NT2/D1 (cell line): ENCODE results near the gene PAK1.
A peak's percentile ranks its signal among the peaks of the same experiment; 100 is the strongest.

ENCODE experiments used
- DNase-seq: peaks from one replicate; pipeline ENCODE4 v3.0.0-alpha.2; 2011; ENCODE audit warnings: low read depth, low spot score
- H3K27me3 ChIP-seq: 2 replicates; pipeline ENCODE4 v1.6.0; 2011; ENCODE audit warnings: mild to moderate bottlenecking; ENCODE audit not compliant: insufficient read length, insufficient read depth
- H3K36me3 ChIP-seq: 2 replicates; pipeline ENCODE4 v1.6.1; 2011; ENCODE audit warnings: mild to moderate bottlenecking, low read length, mixed read lengths; ENCODE audit not compliant: insufficient read depth, insufficient read length
- H3K4me1 ChIP-seq: 2 replicates; pipeline ENCODE4 v1.5.1; 2011; ENCODE audit not compliant: insufficient read depth, insufficient read length
- H3K4me3 ChIP-seq: 2 replicates; pipeline ENCODE4 v1.5.1; 2011; ENCODE audit warnings: low read depth; ENCODE audit not compliant: insufficient read length
- H3K9ac ChIP-seq: 2 replicates; pipeline ENCODE4 v1.6.0; 2011; ENCODE audit warnings: low read depth; ENCODE audit not compliant: insufficient read length
- H3K9me3 ChIP-seq: 2 replicates; pipeline ENCODE4 v1.5.1; 2011; ENCODE audit warnings: mild to moderate bottlenecking, low read length; ENCODE audit not compliant: insufficient read depth
- SUZ12 ChIP-seq: IDR thresholded peaks from 2 replicates; pipeline ENCODE4 v1.6.1; 2011; ENCODE audit not compliant: insufficient read length, insufficient read depth; ENCODE audit errors: extremely low read depth
- YY1 ChIP-seq: IDR thresholded peaks from 2 replicates; pipeline ENCODE4 v1.6.1; 2011; ENCODE audit not compliant: insufficient read length, insufficient read depth
- ZNF274 ChIP-seq: IDR thresholded peaks from 2 replicates; pipeline ENCODE4 v1.6.1; 2011; ENCODE audit warnings: mild to moderate bottlenecking, low read depth, low read length

PAK1 gene

GRCh38 chr11:77449060-77449521, 24.8 kb downstream of the PAK1 start:
- TF ChIP-seq ZNF274 (no peak), YY1 (no peak), SUZ12 (no peak)
- Histone ChIP-seq H3K4me1 (no peaks in the 10 kb centered on the region), H3K36me3 (peaks cover 9% of the 10 kb centered on the region), H3K4me3 (no peak overlapping the region), H3K9me3 (no peaks in the 10 kb centered on the region), H3K9ac (no peak overlapping the region), H3K27me3 (no peaks in the 10 kb centered on the region)
- peak; percentile 71 for DNase-seq

- no peak for TF ChIP-seq SUZ12
- TF ChIP-seq YY1: no peak
- no peak for TF ChIP-seq ZNF274
- no peaks in the 10 kb centered on the region for H3K4me1 ChIP-seq
- H3K4me3 ChIP-seq: no peak overlapping the region
- H3K9ac ChIP-seq: no peak overlapping the region
- H3K36me3 ChIP-seq: peaks cover 4% of the 10 kb centered on the region
- H3K9me3 ChIP-seq: no peaks in the 10 kb centered on the region
- H3K27me3 ChIP-seq: no peaks in the 10 kb centered on the region
- DNase-seq: no peak
Observed at GRCh38 chr11:77448269-77448668, 25.6 kb downstream of the PAK1 start.

GRCh38 chr11:77446911-77447629, 26.8 kb downstream of the PAK1 start:
- Histone ChIP-seq H3K36me3 (peaks cover 2% of the 10 kb centered on the region), H3K9ac (no peak overlapping the region), H3K4me3 (no peak overlapping the region), H3K27me3 (no peaks in the 10 kb centered on the region), H3K4me1 (no peaks in the 10 kb centered on the region), H3K9me3 (no peaks in the 10 kb centered on the region)
- no peak for DNase-seq
- TF ChIP-seq SUZ12 (no peak), ZNF274 (no peak), YY1 (no peak)

- no peaks in the 10 kb centered on the region for H3K27me3 ChIP-seq
- TF ChIP-seq ZNF274: no peak
- TF ChIP-seq YY1: no peak
- no peak for TF ChIP-seq SUZ12
- no peak overlapping the region for H3K4me3 ChIP-seq
- H3K36me3 ChIP-seq: no peaks in the 10 kb centered on the region
- H3K9ac ChIP-seq: no peak overlapping the region
- no peak for DNase-seq
- no peaks in the 10 kb centered on the region for H3K9me3 ChIP-seq
- no peaks in the 10 kb centered on the region for H3K4me1 ChIP-seq
Observed at GRCh38 chr11:77444261-77444660, 29.6 kb downstream of the PAK1 start.

GRCh38 chr11:77442394-77443053, 31.4 kb downstream of the PAK1 start:
- TF ChIP-seq YY1 (no peak), ZNF274 (no peak), SUZ12 (no peak)
- no peaks in the 10 kb centered on the region for H3K9me3 ChIP-seq
- no peaks in the 10 kb centered on the region for H3K36me3 ChIP-seq
- H3K9ac ChIP-seq: no peak overlapping the region
- no peak overlapping the region for H3K4me3 ChIP-seq
- DNase-seq: no peak
- no peaks in the 10 kb centered on the region for H3K27me3 ChIP-seq
- no peaks in the 10 kb centered on the region for H3K4me1 ChIP-seq

- Histone ChIP-seq H3K9ac (no peak overlapping the region), H3K4me3 (no peak overlapping the region), H3K27me3 (no peaks in the 10 kb centered on the region), H3K9me3 (no peaks in the 10 kb centered on the region), H3K4me1 (no peaks in the 10 kb centered on the region), H3K36me3 (no peaks in the 10 kb centered on the region)
- TF ChIP-seq ZNF274 (no peak), YY1 (no peak), SUZ12 (no peak)
- DNase-seq: no peak
Observed at GRCh38 chr11:77441426-77441825, 32.5 kb downstream of the PAK1 start.

GRCh38 chr11:77440678-77441077, 33.2 kb downstream of the PAK1 start:
- H3K9ac ChIP-seq: no peak overlapping the region

More at GRCh38 chr11:77440678-77441077, 33.2 kb downstream of the PAK1 start:
- Histone ChIP-seq H3K4me3 (no peak overlapping the region), H3K4me1 (no peaks in the 10 kb centered on the region), H3K27me3 (no peaks in the 10 kb centered on the region), H3K9me3 (no peaks in the 10 kb centered on the region), H3K36me3 (no peaks in the 10 kb centered on the region)
- TF ChIP-seq ZNF274: no peak
- TF ChIP-seq YY1: no peak
- no peak for TF ChIP-seq SUZ12
- DNase-seq: no peak
